HEK293 (cell line): ENCODE measurements around the gene DKK3.

ENCODE experiments used
- CTCF ChIP-seq: fragments of 450-650 bp; formaldehyde crosslinking; IDR thresholded peaks from 2 replicates; pipeline ENCODE4 v1.5.1; 2016; ENCODE audit warnings: missing biosample characterization, missing genetic modification characterization
- ELK4 ChIP-seq: IDR thresholded peaks from 2 replicates; pipeline ENCODE4 v1.6.1; 2011; ENCODE audit warnings: mild to moderate bottlenecking, low read depth, low read length, borderline replicate concordance
- REST ChIP-seq: fragments of 450-650 bp; formaldehyde crosslinking; IDR thresholded peaks from 2 replicates; pipeline ENCODE4 v1.5.1; 2016; ENCODE audit warnings: missing biosample characterization, missing genetic modification characterization
- YY1 ChIP-seq: fragments of 450-650 bp; formaldehyde crosslinking; IDR thresholded peaks from 2 replicates; pipeline ENCODE4 v1.5.1; 2018; ENCODE audit warnings: missing biosample characterization, missing genetic modification characterization
- ZFP41 ChIP-seq: fragments of 450-650 bp; formaldehyde crosslinking; IDR thresholded peaks from 2 replicates; pipeline ENCODE4 v1.5.1; 2016; ENCODE audit warnings: missing biosample characterization, missing genetic modification characterization, borderline replicate concordance
- ZNF155 ChIP-seq: fragments of 450-650 bp; formaldehyde crosslinking; IDR thresholded peaks from 2 replicates; pipeline ENCODE4 v1.5.1; 2016; ENCODE audit warnings: missing biosample characterization, missing genetic modification characterization
- ZNF302 ChIP-seq: fragments of 450-650 bp; formaldehyde crosslinking; IDR thresholded peaks from 2 replicates; pipeline ENCODE4 v1.5.1; 2016; ENCODE audit warnings: missing biosample characterization, missing genetic modification characterization, low read depth
- ZNF362 ChIP-seq: fragments of 450-650 bp; formaldehyde crosslinking; IDR thresholded peaks from 2 replicates; pipeline ENCODE4 v1.5.1; 2016; ENCODE audit warnings: missing biosample characterization, missing genetic modification characterization
- ZNF510 ChIP-seq: fragments of 450-650 bp; formaldehyde crosslinking; IDR thresholded peaks from 2 replicates; pipeline ENCODE4 v1.5.1; 2018; ENCODE audit warnings: mild to moderate bottlenecking, missing genetic modification characterization, missing biosample characterization; ENCODE audit not compliant: insufficient replicate concordance
- ZNF558 ChIP-seq: fragments of 450-650 bp; formaldehyde crosslinking; IDR thresholded peaks from 2 replicates; pipeline ENCODE4 v1.5.1; 2016; ENCODE audit warnings: missing biosample characterization, missing genetic modification characterization
- ZNF670 ChIP-seq: fragments of 450-650 bp; formaldehyde crosslinking; IDR thresholded peaks from 2 replicates; pipeline ENCODE4 v1.5.1; 2016; ENCODE audit warnings: missing biosample characterization, missing genetic modification characterization, low read depth

GRCh38 chr11:12050470-12051286 lies 42.3 kb upstream of the DKK3 start:
- TF ChIP-seq ZNF558 (tag by site-specific recombination) = no peak
- no peak for TF ChIP-seq ZNF510 (tag by site-specific recombination)
- TF ChIP-seq ELK4 = no peak
- TF ChIP-seq CTCF (tag by site-specific recombination) = no peak
- no peak for TF ChIP-seq ZFP41
- no peak for TF ChIP-seq ZNF302
- TF ChIP-seq ZNF362 (tag by site-specific recombination) = no peak
- no peak for TF ChIP-seq ZNF155 (tag by site-specific recombination)
- TF ChIP-seq ZNF670 (tag by site-specific recombination) = no peak
- TF ChIP-seq YY1 (tag by site-specific recombination) = no peak
- TF ChIP-seq REST (tag by site-specific recombination) = no peak
